ENCODE data around the gene SAMD9. TPM values are rescaled to one million over a fixed set of nuclear protein-coding genes. Genes with fewer than 3 reads are reported as not detected.

The SAMD9 gene
- polyA plus RNA-seq (2011; rRNA removed), result 4.1 and 5.6 TPM in 2 replicates
- 0.25 and 0.32 TPM in 2 replicates for polyA plus RNA-seq (2012; cell fraction: cytosol; rRNA removed)
- polyA plus RNA-seq (2012; cell fraction: nucleus; rRNA removed), result 0.18 and 0.28 TPM in 2 replicates
- 3.9 to 5.0 TPM (median 4.7 TPM) in 3 replicates for polyA plus RNA-seq (2017; fragmentation: RNase III; extraction: RNeasy Plus Mini Kit Qiagen cat#74134 plus additional on column Dnase treatment)
- polyA minus RNA-seq (2011; rRNA and poly(A)+ RNA removed), result 1.8 and 2.7 TPM in 2 replicates

DNA sequence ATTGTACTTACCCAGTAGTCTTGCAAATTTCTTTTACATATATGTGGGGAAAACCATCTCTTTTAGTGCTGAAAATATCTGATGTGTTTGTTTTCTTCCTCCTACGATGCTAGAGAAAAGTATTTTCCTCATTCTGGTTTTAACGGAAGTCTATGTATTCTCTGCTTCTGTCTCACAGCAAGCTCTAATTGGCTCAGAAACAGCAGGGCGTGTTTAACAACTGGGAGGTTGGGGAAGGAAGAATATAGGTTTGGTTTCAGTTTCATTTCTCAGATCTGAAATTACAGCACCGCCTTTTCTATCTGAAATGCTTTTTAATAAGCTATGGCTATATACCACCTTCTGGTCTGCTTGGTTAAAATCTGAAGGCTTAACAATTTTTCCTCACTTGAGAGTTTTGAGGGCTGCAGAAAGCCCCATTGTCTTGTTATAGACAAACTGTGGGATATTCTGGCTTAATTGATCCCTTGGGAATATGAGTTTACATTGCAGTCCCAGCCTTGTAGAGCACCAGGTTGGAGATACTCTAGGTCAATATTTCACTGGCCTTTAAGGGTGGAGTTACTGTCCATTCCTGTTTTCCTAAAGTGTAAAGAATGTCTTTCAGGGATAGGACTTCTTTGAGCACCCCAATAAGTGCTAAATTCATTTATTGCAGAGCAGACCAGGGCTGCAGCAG is at the start of gene SAMD9:
SAMD9 (minus strand) TSS at position 128 of the 679 bp plus-strand sequence. CDS start 11,882 bp downstream, outside the sequence.
- Histone ChIP-seq H3K9me3 (no peaks in the 10 kb centered on the region), H3K4me2 (peak within 1 kb of the TSS; percentile 70), H3K27ac (peak within 1 kb of the TSS; percentile 71 to 76), H3K4me3 (peak within 1 kb of the TSS; percentile 40), H3K4me1 (peaks cover 35% of the 10 kb centered on the region)
- peak; percentile 73 to 77 for DNase-seq (ENCODE audit: low read depth in 1 of 2, low spot score in 1 of 2)
- TF ChIP-seq JUNB (IDR thresholded peaks at IDR 0.05) (no peak), JUN (IDR thresholded peaks at IDR 0.05) (no peak), EHF (CRISPR knock-in tag; IDR thresholded peaks at IDR 0.05) (no peak), POLR2A (IDR thresholded peaks at IDR 0.05; ENCODE audit: low read length) (no peak), HOXB5 (CRISPR knock-in tag; IDR thresholded peaks at IDR 0.05) (no peak), BHLHE40 (IDR thresholded peaks at IDR 0.05; ENCODE audit: low read depth, low read length) (no peak), RFX5 (IDR thresholded peaks at IDR 0.05) (no peak), POLR2AphosphoS2 (conservative IDR thresholded peaks at IDR 0.05; ENCODE audit: low read length) (no peak), FOXS1 (CRISPR knock-in tag; IDR thresholded peaks at IDR 0.05) (no peak), ZSCAN20 (CRISPR knock-in tag; IDR thresholded peaks at IDR 0.05) (no peak), RARB (CRISPR knock-in tag; IDR thresholded peaks at IDR 0.05) (no peak), CBX2 (IDR thresholded peaks at IDR 0.05; ENCODE audit: borderline replicate concordance, low read depth) (no peak), KDM1A (IDR thresholded peaks at IDR 0.05; ENCODE audit: low read depth) (no peak), RCOR1 (IDR thresholded peaks at IDR 0.05; ENCODE audit: low read depth, low read length) (no peak)
- TF ChIP-seq, protein P1, sequence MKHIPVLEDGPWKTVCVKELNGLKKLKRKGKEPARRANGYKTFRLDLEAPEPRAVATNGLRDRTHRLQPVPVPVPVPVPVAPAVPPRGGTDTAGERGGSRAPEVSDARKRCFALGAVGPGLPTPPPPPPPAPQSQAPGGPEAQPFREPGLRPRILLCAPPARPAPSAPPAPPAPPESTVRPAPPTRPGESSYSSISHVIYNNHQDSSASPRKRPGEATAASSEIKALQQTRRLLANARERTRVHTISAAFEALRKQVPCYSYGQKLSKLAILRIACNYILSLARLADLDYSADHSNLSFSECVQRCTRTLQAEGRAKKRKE (CRISPR knock-in tag; IDR thresholded peaks at IDR 0.05; ENCODE audit: low read depth), result no peak
- TF ChIP-seq, protein P2, sequence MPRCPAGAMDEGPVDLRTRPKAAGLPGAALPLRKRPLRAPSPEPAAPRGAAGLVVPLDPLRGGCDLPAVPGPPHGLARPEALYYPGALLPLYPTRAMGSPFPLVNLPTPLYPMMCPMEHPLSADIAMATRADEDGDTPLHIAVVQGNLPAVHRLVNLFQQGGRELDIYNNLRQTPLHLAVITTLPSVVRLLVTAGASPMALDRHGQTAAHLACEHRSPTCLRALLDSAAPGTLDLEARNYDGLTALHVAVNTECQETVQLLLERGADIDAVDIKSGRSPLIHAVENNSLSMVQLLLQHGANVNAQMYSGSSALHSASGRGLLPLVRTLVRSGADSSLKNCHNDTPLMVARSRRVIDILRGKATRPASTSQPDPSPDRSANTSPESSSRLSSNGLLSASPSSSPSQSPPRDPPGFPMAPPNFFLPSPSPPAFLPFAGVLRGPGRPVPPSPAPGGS (IDR thresholded peaks at IDR 0.05), result no peak
- TF ChIP-seq, protein P3, sequence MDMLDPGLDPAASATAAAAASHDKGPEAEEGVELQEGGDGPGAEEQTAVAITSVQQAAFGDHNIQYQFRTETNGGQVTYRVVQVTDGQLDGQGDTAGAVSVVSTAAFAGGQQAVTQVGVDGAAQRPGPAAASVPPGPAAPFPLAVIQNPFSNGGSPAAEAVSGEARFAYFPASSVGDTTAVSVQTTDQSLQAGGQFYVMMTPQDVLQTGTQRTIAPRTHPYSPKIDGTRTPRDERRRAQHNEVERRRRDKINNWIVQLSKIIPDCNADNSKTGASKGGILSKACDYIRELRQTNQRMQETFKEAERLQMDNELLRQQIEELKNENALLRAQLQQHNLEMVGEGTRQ (IDR thresholded peaks at IDR 0.05), result no peak
- CTCF ChIA-PET, result no interaction called here
- 2% methylated on average over 4 of the region's 4 CpGs for WGBS (ENCODE audit: missing lambda C conversion rate)
- peak; percentile 80 to 92 for ATAC-seq
- FAIRE-seq, result no peak
- POLR2A ChIA-PET, result interaction anchor here (0.8 to 1.1 kb wide), 3 partner anchors 11 to 528 kb away, joined by 3 read pairs; partner anchors contain the start of gene FAM133B

DNA sequence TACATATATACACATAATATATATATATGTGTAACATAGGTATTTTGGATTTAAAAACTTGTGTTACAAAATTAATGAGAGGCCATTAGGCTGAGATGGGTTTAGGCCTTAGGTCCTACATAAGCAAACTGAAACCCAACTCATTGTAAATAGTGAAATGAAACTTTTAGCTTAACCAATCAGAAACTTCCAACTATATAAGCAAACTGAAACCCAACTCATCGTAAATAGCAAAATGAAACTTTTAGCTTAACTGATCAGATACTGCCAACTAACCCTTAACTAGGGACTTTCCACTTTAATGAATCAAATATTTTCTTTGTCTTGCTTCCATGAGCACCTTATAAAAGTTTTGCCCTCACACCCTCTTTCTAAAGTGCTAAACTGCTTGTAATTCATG is 47.7 kb upstream of the SAMD9 start:
- WGBS (ENCODE audit: missing lambda C conversion rate), result 58% methylated on average over 1 of the region's 1 CpG
- FAIRE-seq (no peak), DNase-seq (ENCODE audit: low read depth in 1 of 2, low spot score in 1 of 2) (no peak), ATAC-seq (no peak)
- no peak for TF ChIP-seq CBX8 (IDR thresholded peaks at IDR 0.05)
- no peak for TF ChIP-seq TFCP2L1 (CRISPR knock-in tag; IDR thresholded peaks at IDR 0.05)
- no peak for TF ChIP-seq ZNF302 (CRISPR knock-in tag; IDR thresholded peaks at IDR 0.05)
- TF ChIP-seq ZC3H11A (IDR thresholded peaks at IDR 0.05), result no peak
- no peak for TF ChIP-seq POLR2A (IDR thresholded peaks at IDR 0.05; ENCODE audit: low read length)
- TF ChIP-seq EHF (CRISPR knock-in tag; IDR thresholded peaks at IDR 0.05), result no peak
- TF ChIP-seq HDAC2 (IDR thresholded peaks at IDR 0.05), result no peak
- no peak for TF ChIP-seq KDM1A (IDR thresholded peaks at IDR 0.05; ENCODE audit: low read depth)
- TF ChIP-seq FOXS1 (CRISPR knock-in tag; IDR thresholded peaks at IDR 0.05), result no peak
- TF ChIP-seq MAZ (IDR thresholded peaks at IDR 0.05; ENCODE audit: borderline replicate concordance, low read depth, low read length), result no peak
- no peak for TF ChIP-seq BHLHE40 (IDR thresholded peaks at IDR 0.05; ENCODE audit: low read depth, low read length)
- no peak for TF ChIP-seq HOXA7 (CRISPR knock-in tag; IDR thresholded peaks at IDR 0.05)
- no peak for TF ChIP-seq SREBF2 (IDR thresholded peaks at IDR 0.05)
- no peak for TF ChIP-seq NPAS2 (CRISPR knock-in tag; IDR thresholded peaks at IDR 0.05; ENCODE audit: borderline replicate concordance)
- no peak for TF ChIP-seq CHD4 (IDR thresholded peaks at IDR 0.05; ENCODE audit: borderline replicate concordance)
- no peak for TF ChIP-seq ZSCAN20 (CRISPR knock-in tag; IDR thresholded peaks at IDR 0.05)
- TF ChIP-seq ZFP36 (IDR thresholded peaks at IDR 0.05; ENCODE audit: borderline replicate concordance, partially characterized antibody), result no peak
- TF ChIP-seq CBX2 (IDR thresholded peaks at IDR 0.05; ENCODE audit: borderline replicate concordance, low read depth), result no peak
- no peak for TF ChIP-seq RNF2 (IDR thresholded peaks at IDR 0.05; ENCODE audit: borderline replicate concordance, low read depth)
- no peak overlapping the region for H3K4me3 ChIP-seq
- peaks cover 3% of the 10 kb centered on the region; the same call in 1 of the 3 replicates for H3K9me3 ChIP-seq
- no peak overlapping the region for H3K27ac ChIP-seq
- no peak overlapping the region for H3K4me2 ChIP-seq
- no peaks in the 10 kb centered on the region for H3K4me1 ChIP-seq
- CTCF ChIA-PET, result no interaction called here
- POLR2A ChIA-PET, result no interaction called here

All from A549 (cell line).